HG03196 (cell line): ENCODE measurements around the gene CIB4.

ENCODE experiments used
- ATAC-seq: cut with Tn5 transposase; IDR thresholded peaks from one replicate; pipeline ENCODE4 v1.9.1; 2021; ENCODE audit not compliant: unreplicated experiment

The CIB4 gene

GRCh38 chr2:26623541-26624495, 17.3 kb downstream of the CIB4 start:
- no peak for ATAC-seq

- ATAC-seq, result no peak
Measured at GRCh38 chr2:26621469-26622199, 19.5 kb downstream of the CIB4 start.

GRCh38 chr2:26620031-26620605, 21.0 kb downstream of the CIB4 start:
- ATAC-seq, result no peak

- ATAC-seq, result no peak
Measured at GRCh38 chr2:26619521-26619951, 21.6 kb downstream of the CIB4 start.

GRCh38 chr2:26619096-26619495, 22.1 kb downstream of the CIB4 start:
- no peak for ATAC-seq

- ATAC-seq, result no peak
Measured at GRCh38 chr2:26618611-26619010, 22.6 kb downstream of the CIB4 start.

GRCh38 chr2:26617588-26618083, 23.5 kb downstream of the CIB4 start:
- no peak for ATAC-seq

GRCh38 chr2:26616706-26617587, 24.2 kb downstream of the CIB4 start:
- ATAC-seq, result no peak

- no peak for ATAC-seq
Measured at GRCh38 chr2:26615860-26616705, 25.1 kb downstream of the CIB4 start.

GRCh38 chr2:26615336-26615859, 25.8 kb downstream of the CIB4 start:
- no peak for ATAC-seq

- ATAC-seq, result no peak
Measured at GRCh38 chr2:26614216-26615138, 26.7 kb downstream of the CIB4 start.

- ATAC-seq, result no peak
Measured at GRCh38 chr2:26613241-26614215, 27.6 kb downstream of the CIB4 start.

GRCh38 chr2:26612522-26613240, 28.5 kb downstream of the CIB4 start:
- no peak for ATAC-seq

GRCh38 chr2:26612034-26612433, 29.1 kb downstream of the CIB4 start:
- ATAC-seq, result no peak

- ATAC-seq, result no peak
Measured at GRCh38 chr2:26610504-26611335, 30.4 kb downstream of the CIB4 start.
